A549 (cell line): ENCODE results near the gene UBAP2. TPM values are rescaled to one million over a fixed set of nuclear protein-coding genes. Genes with fewer than 3 reads are reported as not detected.
"Not testable (repeated sequence)": the region's sequence is repeated elsewhere in the genome, so short reads cannot be mapped to it uniquely, and the experiment has no call there.

Source experiments
- ATAC-seq, 2 experiments: fragments of 200-7000 bp in 1 of 2; fragments of >200 bp in 1 of 2; cut with Nextera tagmentation in 1 of 2; cut with Tn5 transposase in 1 of 2; 3 replicates each; pipeline versions ENCODE4 v1.8.0 to v1.9.1; 2018 to 2020; ENCODE audit warnings: mild to moderate bottlenecking in 1 of 2, moderate library complexity in 1 of 2
- CTCF ChIA-PET: fragments of 300-600 bp; sonication (Branson Sonifier 250); formaldehyde crosslinking; extraction: SDS; loops from one replicate; lab custom pipeline; 2021; ENCODE audit warnings: antibody characterized with exemption, inconsistent platforms; lab: Yijun Ruan, JAX
- POLR2A ChIA-PET: fragments of 350-600 bp; formaldehyde crosslinking; extraction: SDS; loops from one replicate; lab custom pipeline; 2021; ENCODE audit warnings: antibody characterized with exemption, inconsistent platforms; lab: Yijun Ruan, JAX
- DNase-seq, 2 experiments: peaks; one replicate each; pipeline versions ENCODE4 v3.0.0 to v3.0.0-alpha.2; 2011 to 2016; ENCODE audit warnings: low read depth in 1 of 2, low spot score in 1 of 2
- FAIRE-seq: peaks from 2 replicates; lab custom pipeline; 2011; peaks lifted over from hg19 to GRCh38; lab: Jason Lieb, UNC
- H3K27ac ChIP-seq, 2 experiments: fragments of >200 bp; sonication (Bioruptor Twin); formaldehyde crosslinking; 3 replicates each; pipeline ENCODE4 v1.5.1; 2016 to 2017
- H3K4me1 ChIP-seq: fragments of >200 bp; sonication (Bioruptor Twin); formaldehyde crosslinking; 3 replicates; pipeline ENCODE4 v1.6.1; 2016
- H3K4me2 ChIP-seq: fragments of >200 bp; sonication (Bioruptor Twin); formaldehyde crosslinking; 3 replicates; pipeline ENCODE4 v1.6.1; 2016
- H3K4me3 ChIP-seq: fragments of >200 bp; sonication (Bioruptor Twin); formaldehyde crosslinking; 3 replicates; pipeline ENCODE4 v1.5.1; 2016
- H3K9me3 ChIP-seq: fragments of >200 bp; sonication (Bioruptor Twin); formaldehyde crosslinking; 3 replicates; pipeline ENCODE4 v1.6.1; 2016
- EHMT2 ChIP-seq: fragments of 200-600 bp; sonication (generic); IDR thresholded peaks from 2 replicates; pipeline ENCODE4 v1.6.1; 2016; ENCODE audit warnings: antibody characterized with exemption, low read depth, mild to moderate bottlenecking, moderate library complexity
- ELK1 ChIP-seq: fragments of 150-350 bp; IDR thresholded peaks from 2 replicates; pipeline ENCODE4 v1.6.1; 2014; ENCODE audit warnings: low read depth, mild to moderate bottlenecking, low read length
- FOSL2 ChIP-seq, 2 experiments: fragments of 450-650 bp in 1 of 2; fragments of >200 bp in 1 of 2; sonication (Bioruptor Twin) in 1 of 2; formaldehyde crosslinking; IDR thresholded peaks; 2 replicates each; pipeline versions ENCODE4 v1.5.0 to v1.6.1; 2016 to 2020; ENCODE audit warnings: mild to moderate bottlenecking in 1 of 2, moderate library complexity in 1 of 2
- GATA3 ChIP-seq: IDR thresholded peaks from 2 replicates; pipeline ENCODE4 v1.6.1; 2012; ENCODE audit warnings: borderline replicate concordance
- HDAC2 ChIP-seq: fragments of 200-600 bp; sonication (generic); IDR thresholded peaks from 2 replicates; pipeline ENCODE4 v1.6.1; 2016
- HOXA7 ChIP-seq: fragments of 250-450 bp; sonication (Bioruptor Pico); IDR thresholded peaks from 2 replicates; pipeline ENCODE4 v1.5.0; 2020; ENCODE audit warnings: mild to moderate bottlenecking, moderate library complexity
- HOXB13 ChIP-seq: fragments of 250-450 bp; sonication (Bioruptor Pico); IDR thresholded peaks from 2 replicates; pipeline ENCODE4 v1.5.0; 2020; ENCODE audit warnings: low read depth, mild to moderate bottlenecking, moderate library complexity
- HOXB5 ChIP-seq: fragments of 250-450 bp; sonication (Bioruptor Pico); IDR thresholded peaks from 2 replicates; pipeline ENCODE4 v1.5.0; 2020; ENCODE audit warnings: mild to moderate bottlenecking, moderate library complexity
- KDM1A ChIP-seq: fragments of 200-600 bp; sonication (generic); IDR thresholded peaks from 2 replicates; pipeline ENCODE4 v1.6.1; 2016; ENCODE audit warnings: low read depth, mild to moderate bottlenecking
- MAZ ChIP-seq: fragments of 150-350 bp; IDR thresholded peaks from 2 replicates; pipeline ENCODE4 v1.6.1; 2014; ENCODE audit warnings: antibody characterized with exemption, low read depth, low read length, borderline replicate concordance
- MYC ChIP-seq: IDR thresholded peaks from 2 replicates; pipeline ENCODE4 v1.6.1; 2012; ENCODE audit warnings: mild to moderate bottlenecking, inconsistent platforms, low read length, improper control_type of control experiment, borderline replicate concordance
- PHF8 ChIP-seq: fragments of 200-600 bp; sonication (generic); IDR thresholded peaks from 2 replicates; pipeline ENCODE4 v1.6.1; 2016; ENCODE audit warnings: low read depth, mild to moderate bottlenecking, antibody characterized with exemption, moderate library complexity, borderline replicate concordance
- POLR2AphosphoS2 ChIP-seq: conservative IDR thresholded peaks from 2 replicates; pipeline ENCODE4 v1.6.1; 2012; ENCODE audit warnings: low read length, improper control_type of control experiment, inconsistent platforms
- RCOR1 ChIP-seq: fragments of 150-350 bp; IDR thresholded peaks from 2 replicates; pipeline ENCODE4 v1.6.1; 2014; ENCODE audit warnings: antibody characterized with exemption, low read length, low read depth
- RNF2 ChIP-seq: fragments of 200-600 bp; sonication (generic); IDR thresholded peaks from 2 replicates; pipeline ENCODE4 v1.6.1; 2016; ENCODE audit warnings: low read depth, mild to moderate bottlenecking, antibody characterized with exemption, moderate library complexity, borderline replicate concordance
- SMC3 ChIP-seq: fragments of >200 bp; sonication (Bioruptor Twin); formaldehyde crosslinking; IDR thresholded peaks from 3 replicates; pipeline ENCODE4 v1.6.1; 2018; ENCODE audit warnings: inconsistent platforms
- ZC3H11A ChIP-seq: fragments of 450-650 bp; IDR thresholded peaks from 2 replicates; pipeline ENCODE4 v1.6.1; 2014; ENCODE audit warnings: antibody characterized with exemption, mild to moderate bottlenecking
- ZFP36 ChIP-seq: fragments of 450-650 bp; IDR thresholded peaks from 2 replicates; pipeline ENCODE4 v1.6.1; 2014; ENCODE audit warnings: borderline replicate concordance; ENCODE audit not compliant: partially characterized antibody
- ZNF302 ChIP-seq: fragments of 250-450 bp; sonication (Bioruptor Pico); IDR thresholded peaks from 2 replicates; pipeline ENCODE4 v1.9.0; 2021; ENCODE audit warnings: inconsistent platforms, mild to moderate bottlenecking, moderate library complexity
- WGBS: methylation state at CpG from one replicate; pipeline ENCODE4 v1.1.6; 2017; ENCODE audit errors: missing lambda C conversion rate; 5-methylcytosine and 5-hydroxymethylcytosine counted together
- polyA plus RNA-seq, 4 experiments: library from polyadenylated mRNA; depleted of rRNA in 3 of 4; stranded (reverse); fragments of >200 nt; fragmentation: RNase III in 1 of 4; extraction: RNeasy Plus Mini Kit Qiagen cat#74134 plus additional on column Dnase treatment in 1 of 4; gene quantifications; 2 replicates in 3 of 4; 3 replicates in 1 of 4; pipeline ENCODE4 v1.2.3, GENCODE V29; 2011 to 2017
- TF ChIP-seq, protein P1 (sequence below): fragments of >200 bp; sonication (Bioruptor Twin); formaldehyde crosslinking; IDR thresholded peaks from 3 replicates; pipeline ENCODE4 v1.6.1; 2016
- TF ChIP-seq, protein P2 (sequence below): fragments of 200-600 bp; sonication (generic); IDR thresholded peaks from 2 replicates; pipeline ENCODE4 v1.6.1; 2016; ENCODE audit warnings: antibody characterized with exemption, mild to moderate bottlenecking, moderate library complexity
- TF ChIP-seq, protein P3 (sequence below): fragments of >200 bp; sonication (Bioruptor Twin); formaldehyde crosslinking; IDR thresholded peaks from 3 replicates; pipeline ENCODE4 v1.5.1; 2016
- TF ChIP-seq, protein P4 (sequence below): IDR thresholded peaks from 2 replicates; pipeline ENCODE4 v1.6.1; 2012

UBAP2 gene
- polyA plus RNA-seq, 2 of the 4 experiments (the other 2 are of a cell fraction): 25.0 to 29.5 TPM

GRCh38 chr9:34025062-34025461, 23.6 kb downstream of the UBAP2 start:
- H3K9me3 ChIP-seq: no peaks in the 10 kb centered on the region
- ATAC-seq (no peak), FAIRE-seq (no peak), DNase-seq (no peak)
- no peak overlapping the region for H3K4me3 ChIP-seq
- TF ChIP-seq HDAC2: no peak
- TF ChIP-seq, protein P1, sequence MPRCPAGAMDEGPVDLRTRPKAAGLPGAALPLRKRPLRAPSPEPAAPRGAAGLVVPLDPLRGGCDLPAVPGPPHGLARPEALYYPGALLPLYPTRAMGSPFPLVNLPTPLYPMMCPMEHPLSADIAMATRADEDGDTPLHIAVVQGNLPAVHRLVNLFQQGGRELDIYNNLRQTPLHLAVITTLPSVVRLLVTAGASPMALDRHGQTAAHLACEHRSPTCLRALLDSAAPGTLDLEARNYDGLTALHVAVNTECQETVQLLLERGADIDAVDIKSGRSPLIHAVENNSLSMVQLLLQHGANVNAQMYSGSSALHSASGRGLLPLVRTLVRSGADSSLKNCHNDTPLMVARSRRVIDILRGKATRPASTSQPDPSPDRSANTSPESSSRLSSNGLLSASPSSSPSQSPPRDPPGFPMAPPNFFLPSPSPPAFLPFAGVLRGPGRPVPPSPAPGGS: no peak
- TF ChIP-seq ZNF302 (CRISPR knock-in tag): no peak
- TF ChIP-seq HOXB13 (CRISPR knock-in tag): no peak
- TF ChIP-seq RNF2: no peak
- TF ChIP-seq POLR2AphosphoS2: no peak
- TF ChIP-seq MAZ: no peak
- TF ChIP-seq PHF8: no peak
- no peak for TF ChIP-seq ZC3H11A
- no peak overlapping the region for H3K4me2 ChIP-seq
- POLR2A ChIA-PET: no interaction called here
- WGBS: 94% methylated on average over 1 of the region's 1 CpG
- CTCF ChIA-PET: interaction anchor here (0.8 to 2.3 kb wide), 4 partner anchors 24 to 1765 kb away, joined by 3 to 9 read pairs (median 4); partner anchors contain the start of gene UBAP2
- H3K4me1 ChIP-seq: no peaks in the 10 kb centered on the region
- H3K27ac ChIP-seq: no peak overlapping the region

GRCh38 chr9:34024476-34024875, 24.2 kb downstream of the UBAP2 start:
- H3K4me3 ChIP-seq, FAIRE-seq, H3K9me3 ChIP-seq, H3K4me1 ChIP-seq, H3K4me2 ChIP-seq, H3K27ac ChIP-seq, ATAC-seq, POLR2A ChIA-PET, DNase-seq: not testable (repeated sequence)
- CTCF ChIA-PET: interaction anchor here (1.6 to 2.6 kb wide), 3 partner anchors 99 to 228 kb away, joined by 4 to 13 read pairs (median 9); no protein-coding TSS in a partner anchor
- 91% methylated on average over 9 of the region's 9 CpGs for WGBS

DNA sequence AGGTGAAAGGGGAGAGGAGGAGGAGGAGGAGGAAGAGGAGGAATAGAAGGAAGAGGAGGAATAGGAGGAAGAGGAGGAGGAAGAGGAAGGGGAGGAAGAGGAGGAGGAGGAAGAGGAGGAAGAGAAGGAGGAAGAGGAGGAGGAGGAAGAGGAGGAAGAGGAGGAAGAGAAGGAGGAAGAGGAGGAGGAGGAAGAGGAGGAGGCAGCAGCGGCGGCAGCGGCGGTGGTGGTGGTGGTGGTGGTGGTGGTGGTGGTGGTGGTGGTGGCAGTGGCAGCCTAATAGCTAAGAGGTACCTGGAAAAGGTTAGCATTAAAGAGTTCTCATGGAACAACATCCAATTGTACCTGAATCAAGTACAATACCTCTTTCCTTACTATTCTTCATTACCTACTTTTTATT, 32.5 kb downstream of the UBAP2 start:
- H3K27ac ChIP-seq: no peak overlapping the region
- peaks cover 6% of the 10 kb centered on the region; the same call in 1 of the 3 replicates for H3K4me1 ChIP-seq
- no CpG with 5 or more reads among the region's 4 CpGs for WGBS
- DNase-seq (no peak), FAIRE-seq (no peak), ATAC-seq (no peak)
- H3K4me2 ChIP-seq: no peak overlapping the region
- no peaks in the 10 kb centered on the region for H3K9me3 ChIP-seq
- POLR2A ChIA-PET: no interaction called here
- CTCF ChIA-PET: interaction anchor here (0.6 to 0.7 kb wide), 3 partner anchors 16 to 122 kb away, joined by 3 read pairs; no protein-coding TSS in a partner anchor
- no peak overlapping the region for H3K4me3 ChIP-seq
- TF ChIP-seq KDM1A (no peak), HDAC2 (no peak), FOSL2 (IDR thresholded peaks at IDR 0.05) (no peak), FOSL2 (CRISPR knock-in tag; IDR thresholded peaks at IDR 0.05) (no peak), MAZ (no peak), ELK1 (no peak), ZNF302 (CRISPR knock-in tag) (no peak), HOXB5 (CRISPR knock-in tag) (no peak), MYC (no peak), GATA3 (no peak), SMC3 (no peak), ZFP36 (no peak), EHMT2 (no peak), RCOR1 (no peak), HOXA7 (CRISPR knock-in tag) (no peak)
- TF ChIP-seq, protein P2, sequence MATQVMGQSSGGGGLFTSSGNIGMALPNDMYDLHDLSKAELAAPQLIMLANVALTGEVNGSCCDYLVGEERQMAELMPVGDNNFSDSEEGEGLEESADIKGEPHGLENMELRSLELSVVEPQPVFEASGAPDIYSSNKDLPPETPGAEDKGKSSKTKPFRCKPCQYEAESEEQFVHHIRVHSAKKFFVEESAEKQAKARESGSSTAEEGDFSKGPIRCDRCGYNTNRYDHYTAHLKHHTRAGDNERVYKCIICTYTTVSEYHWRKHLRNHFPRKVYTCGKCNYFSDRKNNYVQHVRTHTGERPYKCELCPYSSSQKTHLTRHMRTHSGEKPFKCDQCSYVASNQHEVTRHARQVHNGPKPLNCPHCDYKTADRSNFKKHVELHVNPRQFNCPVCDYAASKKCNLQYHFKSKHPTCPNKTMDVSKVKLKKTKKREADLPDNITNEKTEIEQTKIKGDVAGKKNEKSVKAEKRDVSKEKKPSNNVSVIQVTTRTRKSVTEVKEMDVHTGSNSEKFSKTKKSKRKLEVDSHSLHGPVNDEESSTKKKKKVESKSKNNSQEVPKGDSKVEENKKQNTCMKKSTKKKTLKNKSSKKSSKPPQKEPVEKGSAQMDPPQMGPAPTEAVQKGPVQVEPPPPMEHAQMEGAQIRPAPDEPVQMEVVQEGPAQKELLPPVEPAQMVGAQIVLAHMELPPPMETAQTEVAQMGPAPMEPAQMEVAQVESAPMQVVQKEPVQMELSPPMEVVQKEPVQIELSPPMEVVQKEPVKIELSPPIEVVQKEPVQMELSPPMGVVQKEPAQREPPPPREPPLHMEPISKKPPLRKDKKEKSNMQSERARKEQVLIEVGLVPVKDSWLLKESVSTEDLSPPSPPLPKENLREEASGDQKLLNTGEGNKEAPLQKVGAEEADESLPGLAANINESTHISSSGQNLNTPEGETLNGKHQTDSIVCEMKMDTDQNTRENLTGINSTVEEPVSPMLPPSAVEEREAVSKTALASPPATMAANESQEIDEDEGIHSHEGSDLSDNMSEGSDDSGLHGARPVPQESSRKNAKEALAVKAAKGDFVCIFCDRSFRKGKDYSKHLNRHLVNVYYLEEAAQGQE: no peak
- TF ChIP-seq, protein P3, sequence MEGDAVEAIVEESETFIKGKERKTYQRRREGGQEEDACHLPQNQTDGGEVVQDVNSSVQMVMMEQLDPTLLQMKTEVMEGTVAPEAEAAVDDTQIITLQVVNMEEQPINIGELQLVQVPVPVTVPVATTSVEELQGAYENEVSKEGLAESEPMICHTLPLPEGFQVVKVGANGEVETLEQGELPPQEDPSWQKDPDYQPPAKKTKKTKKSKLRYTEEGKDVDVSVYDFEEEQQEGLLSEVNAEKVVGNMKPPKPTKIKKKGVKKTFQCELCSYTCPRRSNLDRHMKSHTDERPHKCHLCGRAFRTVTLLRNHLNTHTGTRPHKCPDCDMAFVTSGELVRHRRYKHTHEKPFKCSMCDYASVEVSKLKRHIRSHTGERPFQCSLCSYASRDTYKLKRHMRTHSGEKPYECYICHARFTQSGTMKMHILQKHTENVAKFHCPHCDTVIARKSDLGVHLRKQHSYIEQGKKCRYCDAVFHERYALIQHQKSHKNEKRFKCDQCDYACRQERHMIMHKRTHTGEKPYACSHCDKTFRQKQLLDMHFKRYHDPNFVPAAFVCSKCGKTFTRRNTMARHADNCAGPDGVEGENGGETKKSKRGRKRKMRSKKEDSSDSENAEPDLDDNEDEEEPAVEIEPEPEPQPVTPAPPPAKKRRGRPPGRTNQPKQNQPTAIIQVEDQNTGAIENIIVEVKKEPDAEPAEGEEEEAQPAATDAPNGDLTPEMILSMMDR: no peak
- TF ChIP-seq, protein P4, sequence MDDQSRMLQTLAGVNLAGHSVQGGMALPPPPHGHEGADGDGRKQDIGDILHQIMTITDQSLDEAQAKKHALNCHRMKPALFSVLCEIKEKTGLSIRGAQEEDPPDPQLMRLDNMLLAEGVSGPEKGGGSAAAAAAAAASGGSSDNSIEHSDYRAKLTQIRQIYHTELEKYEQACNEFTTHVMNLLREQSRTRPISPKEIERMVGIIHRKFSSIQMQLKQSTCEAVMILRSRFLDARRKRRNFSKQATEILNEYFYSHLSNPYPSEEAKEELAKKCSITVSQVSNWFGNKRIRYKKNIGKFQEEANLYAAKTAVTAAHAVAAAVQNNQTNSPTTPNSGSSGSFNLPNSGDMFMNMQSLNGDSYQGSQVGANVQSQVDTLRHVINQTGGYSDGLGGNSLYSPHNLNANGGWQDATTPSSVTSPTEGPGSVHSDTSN: no peak
